B cell (primary cell): ENCODE data around the gene KIAA0825. TPM values are rescaled to one million over a fixed set of nuclear protein-coding genes. Genes with fewer than 3 reads are reported as not detected.

ENCODE experiments used
- ATAC-seq: fragments of 200-7000 bp; cut with Tn5 transposase; one replicate; pipeline ENCODE4 v1.10.0; 2021; ENCODE audit warnings: low read depth, mild to moderate bottlenecking, moderate number of reproducible peaks, moderate library complexity
- CTCF ChIA-PET: fragments of 350-600 bp; sonication (Branson Sonifier 250); formaldehyde crosslinking; loops from one replicate; lab custom pipeline; 2021; ENCODE audit warnings: antibody characterized with exemption, inconsistent platforms; lab: Charles Lee
- POLR2A ChIA-PET: fragments of 350-600 bp; sonication (Branson Sonifier 250); formaldehyde crosslinking; loops from one replicate; lab custom pipeline; 2021; ENCODE audit warnings: antibody characterized with exemption; lab: Charles Lee
- DNase-seq: peaks from one replicate; pipeline ENCODE4 v3.0.0; 2013
- H2AFZ ChIP-seq: 2 replicates; pipeline ENCODE4 v1.6.1; 2012; ENCODE audit warnings: mild to moderate bottlenecking, low read depth, low read length; ENCODE audit not compliant: insufficient read depth, poor library complexity, severe bottlenecking
- H3K27ac ChIP-seq, 2 donors: 1 replicate in 1 of 2; 2 replicates in 1 of 2; pipeline ENCODE4 v1.5.1; 2012 to 2013; ENCODE audit warnings: low read length in 2 of 2, mild to moderate bottlenecking in 2 of 2, moderate library complexity in 1 of 2
- H3K27me3 ChIP-seq, 4 experiments: fragments of 200-600 bp in 1 of 4; sonication (generic) in 1 of 4; replicated peaks in 1 of 4; 1 replicate in 2 of 4; 2 replicates in 2 of 4; pipeline versions ENCODE4 v1.6.1 to v1.7.0; 2013 to 2016; ENCODE audit warnings: low read length in 3 of 4, mild to moderate bottlenecking in 2 of 4, mixed read lengths in 1 of 4, moderate library complexity in 1 of 4; ENCODE audit not compliant: insufficient read depth in 4 of 4, control insufficient read depth in 3 of 4; ENCODE audit errors: control extremely low read depth in 1 of 4
- H3K36me3 ChIP-seq, 2 experiments: replicated peaks in 1 of 2; 1 replicate in 1 of 2; 2 replicates in 1 of 2; pipeline versions ENCODE4 v1.6.1 to v1.7.1; 2013; ENCODE audit warnings: low read length in 1 of 2; ENCODE audit not compliant: insufficient read depth in 2 of 2, control insufficient read depth in 1 of 2; ENCODE audit errors: control extremely low read depth in 1 of 2, extremely low read depth in 1 of 2
- H3K4me1 ChIP-seq, 2 donors: fragments of 200-600 bp in 1 of 2; sonication (generic) in 1 of 2; 1 replicate in 1 of 2; 2 replicates in 1 of 2; pipeline versions ENCODE4 v1.5.1 to v1.6.1; 2013 to 2017; ENCODE audit warnings: low read length in 2 of 2; ENCODE audit not compliant: control insufficient read depth in 2 of 2, insufficient read depth in 2 of 2
- H3K4me2 ChIP-seq: replicated peaks from 2 replicates; pipeline ENCODE3; 2012; ENCODE audit warnings: mild to moderate bottlenecking, low read depth, low read length; ENCODE audit not compliant: poor library complexity, severe bottlenecking
- H3K4me3 ChIP-seq, 5 experiments: fragments of 200-600 bp in 1 of 5; sonication (generic) in 1 of 5; 1 replicate in 3 of 5; 2 replicates in 2 of 5; pipeline versions ENCODE4 v1.5.1 to v1.7.0; 2011 to 2016; ENCODE audit warnings: low read length in 4 of 5, mild to moderate bottlenecking in 4 of 5, low read depth in 2 of 5, control low read depth in 1 of 5, moderate library complexity in 1 of 5; ENCODE audit not compliant: insufficient read depth in 1 of 5; ENCODE audit errors: control extremely low read depth in 1 of 5, extremely low read depth in 1 of 5
- H3K79me2 ChIP-seq: fragments of 200-600 bp; sonication (generic); one replicate; pipeline ENCODE4 v1.6.0; 2016; ENCODE audit warnings: low read length; ENCODE audit not compliant: control insufficient read depth, insufficient read depth
- H3K9ac ChIP-seq: fragments of 200-600 bp; sonication (generic); 2 replicates; pipeline ENCODE4 v1.6.1; 2017; ENCODE audit warnings: mild to moderate bottlenecking, low read length, moderate library complexity
- H3K9me3 ChIP-seq, 3 donors: one replicate each; pipeline versions ENCODE4 v1.6.1 to v1.7.1; 2013; ENCODE audit warnings: low read length in 2 of 3; ENCODE audit not compliant: control insufficient read depth in 2 of 3, insufficient read depth in 1 of 3; ENCODE audit errors: control extremely low read depth in 1 of 3
- H4K20me1 ChIP-seq: 2 replicates; pipeline ENCODE4 v1.6.0; 2012; ENCODE audit warnings: mild to moderate bottlenecking, low read length; ENCODE audit not compliant: insufficient read depth, control insufficient read depth, poor library complexity, severe bottlenecking
- H3K27ac Mint-ChIP-seq: one replicate; pipeline ENCODE4 v1.8.0; 2021; ENCODE audit warnings: mixed read lengths
- H3K27me3 Mint-ChIP-seq: one replicate; pipeline ENCODE4 v1.8.0; 2021; ENCODE audit warnings: mixed read lengths
- H3K4me1 Mint-ChIP-seq: one replicate; pipeline ENCODE4 v1.8.0; 2021; ENCODE audit warnings: mixed read lengths
- H3K4me3 Mint-ChIP-seq: one replicate; pipeline ENCODE4 v1.8.0; 2021; ENCODE audit warnings: mixed read lengths
- H3K9me3 Mint-ChIP-seq: one replicate; pipeline ENCODE4 v1.8.0; 2022; ENCODE audit warnings: mixed read lengths; ENCODE audit not compliant: insufficient read depth
- EZH2 ChIP-seq: IDR thresholded peaks from 2 replicates; pipeline ENCODE4 v1.6.1; 2012; ENCODE audit warnings: borderline replicate concordance, low read depth, mild to moderate bottlenecking, moderate library complexity, low read length; ENCODE audit not compliant: insufficient read depth, poor library complexity, severe bottlenecking
- WGBS: methylation state at CpG from one replicate; pipeline ENCODE4 v1.1.5; 2013; ENCODE audit warnings: missing lambda C conversion rate; ENCODE audit not compliant: insufficient coverage; 5-methylcytosine and 5-hydroxymethylcytosine counted together
- intact Hi-C: fragments of 100-400 bp; cut with micrococcal nuclease; formaldehyde crosslinking; loops from one replicate; pipeline ENCODE4 v1.10.0; 2022
- polyA plus RNA-seq: library from polyadenylated mRNA; depleted of rRNA; stranded (reverse); fragments of >200 nt; gene quantifications from 2 replicates; pipeline ENCODE4 v1.2.3, GENCODE V29; 2012
- total RNA-seq, 2 donors: library from RNA; stranded (reverse); fragments of 120-200 nt in 1 of 2; gene quantifications; 1 replicate in 1 of 2; 2 replicates in 1 of 2; pipeline versions ENCODE4 v1.2.3 to v1.2.4, GENCODE V29; 2013 to 2022
- TF ChIP-seq, protein P1 (sequence below): fragments of 200-600 bp; IDR thresholded peaks from one replicate; pipeline ENCODE4 v1.8.0; 2022; ENCODE audit warnings: antibody characterized with exemption, mild to moderate bottlenecking

Gene KIAA0825
- total and polyA plus RNA-seq, 2 donors (not counting 1 experiment from before 2014, with no cell fraction given), result 0.43 to 2.7 TPM

DNA sequence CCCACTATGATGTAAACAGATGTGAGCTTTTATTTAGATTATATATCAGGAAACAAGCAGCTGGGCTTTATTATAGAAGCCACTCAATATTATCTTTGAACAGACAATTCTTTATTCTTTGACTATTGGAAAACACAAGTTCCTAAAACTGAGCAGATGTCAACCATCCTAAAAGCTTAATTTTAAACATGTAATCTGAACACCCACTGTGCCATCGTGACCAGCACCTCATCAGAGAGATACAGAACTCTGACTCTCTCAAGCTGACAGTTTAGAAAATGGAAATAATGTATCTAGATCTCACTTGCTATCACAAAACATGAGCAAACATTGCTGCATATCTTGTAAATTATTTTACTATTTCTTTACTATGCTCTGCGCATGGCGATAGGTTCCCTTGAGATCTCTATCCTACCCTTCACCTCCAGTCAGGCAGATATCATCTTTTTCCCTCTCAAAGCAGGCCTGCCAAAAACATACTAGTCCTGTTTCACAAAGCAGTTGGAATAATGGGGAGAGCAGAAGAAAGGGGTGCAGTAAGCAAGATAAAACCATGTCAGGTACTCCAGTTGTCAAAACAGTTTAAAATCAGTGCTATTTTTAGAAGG lies 151.0 kb downstream of the KIAA0825 start:
- no peak for DNase-seq
- Histone ChIP-seq H3K9ac (no peak overlapping the region), H3K36me3 (no peaks in the 10 kb centered on the region), H3K9me3 (no peaks in the 10 kb centered on the region), H3K4me2 (no peak overlapping the region), H3K27ac (no peak overlapping the region), H4K20me1 (no peaks in the 10 kb centered on the region), H3K4me3 (no peak overlapping the region), H2AFZ (no peak overlapping the region), H3K79me2 (no peaks in the 10 kb centered on the region), H3K27me3 (no peaks in the 10 kb centered on the region), H3K4me1 (no peaks in the 10 kb centered on the region)
- H3K27ac Mint-ChIP-seq, result no peak overlapping the region
- ChIA-PET CTCF (interaction anchor here (0.6 kb wide), 1 partner anchor 275 kb away, joined by 3 read pairs; no protein-coding TSS in a partner anchor), POLR2A (no interaction called here)
- H3K9me3 Mint-ChIP-seq, result no peaks in the 10 kb centered on the region
- no peak overlapping the region for H3K4me3 Mint-ChIP-seq
- no peaks in the 10 kb centered on the region for H3K4me1 Mint-ChIP-seq
- ATAC-seq, result no peak
- intact Hi-C loops, result no loop called here
- no peaks in the 10 kb centered on the region for H3K27me3 Mint-ChIP-seq
- WGBS, result no CpG with 5 or more reads among the region's 3 CpGs
- TF ChIP-seq EZH2, result no peak
- TF ChIP-seq, protein P1, sequence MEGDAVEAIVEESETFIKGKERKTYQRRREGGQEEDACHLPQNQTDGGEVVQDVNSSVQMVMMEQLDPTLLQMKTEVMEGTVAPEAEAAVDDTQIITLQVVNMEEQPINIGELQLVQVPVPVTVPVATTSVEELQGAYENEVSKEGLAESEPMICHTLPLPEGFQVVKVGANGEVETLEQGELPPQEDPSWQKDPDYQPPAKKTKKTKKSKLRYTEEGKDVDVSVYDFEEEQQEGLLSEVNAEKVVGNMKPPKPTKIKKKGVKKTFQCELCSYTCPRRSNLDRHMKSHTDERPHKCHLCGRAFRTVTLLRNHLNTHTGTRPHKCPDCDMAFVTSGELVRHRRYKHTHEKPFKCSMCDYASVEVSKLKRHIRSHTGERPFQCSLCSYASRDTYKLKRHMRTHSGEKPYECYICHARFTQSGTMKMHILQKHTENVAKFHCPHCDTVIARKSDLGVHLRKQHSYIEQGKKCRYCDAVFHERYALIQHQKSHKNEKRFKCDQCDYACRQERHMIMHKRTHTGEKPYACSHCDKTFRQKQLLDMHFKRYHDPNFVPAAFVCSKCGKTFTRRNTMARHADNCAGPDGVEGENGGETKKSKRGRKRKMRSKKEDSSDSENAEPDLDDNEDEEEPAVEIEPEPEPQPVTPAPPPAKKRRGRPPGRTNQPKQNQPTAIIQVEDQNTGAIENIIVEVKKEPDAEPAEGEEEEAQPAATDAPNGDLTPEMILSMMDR, result no peak

DNA sequence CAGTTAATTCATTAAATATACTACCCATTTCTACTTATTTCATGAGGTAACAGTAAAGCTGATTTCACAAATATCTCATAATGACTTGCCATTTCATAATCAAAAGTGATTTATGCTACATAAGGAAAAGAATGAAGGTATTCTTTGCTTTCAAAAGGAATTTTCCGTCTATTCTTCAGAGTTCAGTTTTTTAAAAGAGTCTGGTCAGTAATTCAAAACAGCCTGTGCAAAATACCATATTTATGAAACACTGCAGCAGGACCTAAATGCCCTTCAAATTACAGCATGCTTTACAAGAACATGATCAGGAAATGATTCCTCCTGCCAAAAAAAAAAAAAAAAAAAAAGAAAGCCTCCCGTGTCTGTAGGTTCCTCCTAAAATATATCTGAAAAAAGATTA lies 154.7 kb downstream of the KIAA0825 start:
- ChIA-PET CTCF (no interaction called here), POLR2A (no interaction called here)
- no peaks in the 10 kb centered on the region for H3K4me1 ChIP-seq
- H3K36me3 ChIP-seq, result no peaks in the 10 kb centered on the region
- WGBS, result no CpG with 5 or more reads among the region's 2 CpGs
- no peak overlapping the region for H3K27ac ChIP-seq
- Mint-ChIP-seq H3K27me3 (no peaks in the 10 kb centered on the region), H3K27ac (no peak overlapping the region), H3K4me3 (no peak overlapping the region), H3K9me3 (no peaks in the 10 kb centered on the region), H3K4me1 (no peaks in the 10 kb centered on the region)
- no peak for DNase-seq
- no peak overlapping the region for H3K4me3 ChIP-seq
- no peak overlapping the region for H2AFZ ChIP-seq
- no peaks in the 10 kb centered on the region for H3K27me3 ChIP-seq
- H4K20me1 ChIP-seq, result no peaks in the 10 kb centered on the region
- no peaks in the 10 kb centered on the region for H3K79me2 ChIP-seq
- H3K9me3 ChIP-seq, result no peaks in the 10 kb centered on the region
- no peak overlapping the region for H3K4me2 ChIP-seq
- no peak for TF ChIP-seq EZH2
- TF ChIP-seq, protein P1, result no peak
- ATAC-seq, result no peak
- no peak overlapping the region for H3K9ac ChIP-seq
- intact Hi-C loops, result no loop called here
